Activated naive CD4-positive, alpha-beta T cell treated with anti-CD3 and anti-CD28 coated beads, Interleukin-2, amount 10 ng/mL, durations not matched to agents 7 days and 5 days (primary cell): ENCODE results near the gene KIF5A.

Source experiments
- CTCF ChIA-PET: fragments of 350-600 bp; sonication (Branson Sonifier 250); formaldehyde crosslinking; loops from one replicate; lab custom pipeline; 2021; ENCODE audit warnings: antibody characterized with exemption; lab: Charles Lee
- DNase-seq: peaks from one replicate; pipeline ENCODE4 v3.0.0-alpha.2; 2020
- H3K27ac Mint-ChIP-seq: one replicate; pipeline ENCODE4 v1.8.0; 2021; ENCODE audit warnings: mild to moderate bottlenecking, moderate library complexity, mixed read lengths
- H3K27me3 Mint-ChIP-seq: one replicate; pipeline ENCODE4 v1.8.0; 2021; ENCODE audit warnings: mild to moderate bottlenecking, mixed read lengths
- H3K36me3 Mint-ChIP-seq: one replicate; pipeline ENCODE4 v1.8.0; 2021; ENCODE audit warnings: mixed read lengths
- H3K4me1 Mint-ChIP-seq: one replicate; pipeline ENCODE4 v1.8.0; 2021; ENCODE audit warnings: mixed read lengths
- H3K4me3 Mint-ChIP-seq: one replicate; pipeline ENCODE4 v1.8.0; 2021; ENCODE audit warnings: mild to moderate bottlenecking, moderate library complexity, mixed read lengths
- H3K9me3 Mint-ChIP-seq: one replicate; pipeline ENCODE4 v1.8.0; 2021; ENCODE audit warnings: mixed read lengths

The KIF5A gene

GRCh38 chr12:57593187-57593586, 43.3 kb downstream of the KIF5A start:
- Mint-ChIP-seq H3K36me3 (peaks cover 25% of the 10 kb centered on the region), H3K9me3 (no peaks in the 10 kb centered on the region), H3K27ac (no peak overlapping the region), H3K4me3 (no peak overlapping the region), H3K27me3 (no peaks in the 10 kb centered on the region), H3K4me1 (peaks cover 25% of the 10 kb centered on the region)
- CTCF ChIA-PET, result interaction anchor here (0.9 to 4.8 kb wide), 5 partner anchors 10 to 134 kb away, joined by 4 to 26 read pairs (median 5); partner anchors contain the start of genes B4GALNT1 and GLI1
- DNase-seq, result no peak

GRCh38 chr12:57600395-57600794, 50.6 kb downstream of the KIF5A start:
- no peak for DNase-seq
- H3K4me1 Mint-ChIP-seq, result peaks cover 17% of the 10 kb centered on the region
- H3K9me3 Mint-ChIP-seq, result no peaks in the 10 kb centered on the region
- peaks cover 48% of the 10 kb centered on the region for H3K36me3 Mint-ChIP-seq
- H3K27me3 Mint-ChIP-seq, result peaks cover 5% of the 10 kb centered on the region
- H3K4me3 Mint-ChIP-seq, result no peak overlapping the region
- CTCF ChIA-PET, result interaction anchor here (0.6 to 1.9 kb wide), 3 partner anchors 16 to 137 kb away, joined by 3 to 12 read pairs (median 3); no protein-coding TSS in a partner anchor
- no peak overlapping the region for H3K27ac Mint-ChIP-seq

- no peak overlapping the region for H3K27ac Mint-ChIP-seq
- H3K9me3 Mint-ChIP-seq, result no peaks in the 10 kb centered on the region
- peaks cover 22% of the 10 kb centered on the region for H3K4me1 Mint-ChIP-seq
- H3K4me3 Mint-ChIP-seq, result no peak overlapping the region
- DNase-seq, result no peak
- CTCF ChIA-PET, result no interaction called here
- H3K36me3 Mint-ChIP-seq, result peaks cover 37% of the 10 kb centered on the region
- peaks cover 14% of the 10 kb centered on the region for H3K27me3 Mint-ChIP-seq
Measured at GRCh38 chr12:57602544-57602943, 52.7 kb downstream of the KIF5A start.

GRCh38 chr12:57603324-57603723, 53.5 kb downstream of the KIF5A start:
- Mint-ChIP-seq H3K4me3 (no peak overlapping the region), H3K4me1 (peaks cover 22% of the 10 kb centered on the region), H3K27me3 (peaks cover 14% of the 10 kb centered on the region), H3K27ac (no peak overlapping the region), H3K36me3 (peaks cover 33% of the 10 kb centered on the region), H3K9me3 (no peaks in the 10 kb centered on the region)
- CTCF ChIA-PET, result no interaction called here
- no peak for DNase-seq

- H3K9me3 Mint-ChIP-seq, result no peaks in the 10 kb centered on the region
- no peak for DNase-seq
- H3K36me3 Mint-ChIP-seq, result peaks cover 31% of the 10 kb centered on the region
Measured at GRCh38 chr12:57603815-57604453, 54.1 kb downstream of the KIF5A start.

GRCh38 chr12:57604454-57604991, 54.7 kb downstream of the KIF5A start, which contains the start of gene DTX3:
Gene DTX3, plus strand, starts transcription at chr12:57604824. Its CDS starts 1,694 bp downstream, at chr12:57606518.
- peaks cover 22% of the 10 kb centered on the region for H3K4me1 Mint-ChIP-seq
- peak; percentile 65 for DNase-seq
- peak within 1 kb of the TSS; percentile 77 for H3K4me3 Mint-ChIP-seq
- CTCF ChIA-PET, result interaction anchor here (1.5 kb wide), 1 partner anchor 21 kb away, joined by 6 read pairs; no protein-coding TSS in a partner anchor
- peak within 1 kb of the TSS; percentile 79 for H3K27ac Mint-ChIP-seq
- peaks cover 26% of the 10 kb centered on the region for H3K27me3 Mint-ChIP-seq
- peaks cover 26% of the 10 kb centered on the region for H3K36me3 Mint-ChIP-seq
- H3K9me3 Mint-ChIP-seq, result no peaks in the 10 kb centered on the region

More at GRCh38 chr12:57603815-57604453, 54.1 kb downstream of the KIF5A start:
- Mint-ChIP-seq H3K27ac (peak overlapping the region; percentile 43), H3K4me3 (peak overlapping the region; percentile 77), H3K4me1 (peaks cover 22% of the 10 kb centered on the region), H3K27me3 (peaks cover 20% of the 10 kb centered on the region)
- CTCF ChIA-PET, result no interaction called here

- H3K9me3 Mint-ChIP-seq, result no peaks in the 10 kb centered on the region
- H3K4me3 Mint-ChIP-seq, result peak overlapping the region; percentile 77
- peaks cover 20% of the 10 kb centered on the region for H3K36me3 Mint-ChIP-seq
- no peak for DNase-seq
- peaks cover 22% of the 10 kb centered on the region for H3K4me1 Mint-ChIP-seq
- peak overlapping the region; percentile 79 for H3K27ac Mint-ChIP-seq
- H3K27me3 Mint-ChIP-seq, result peaks cover 33% of the 10 kb centered on the region
- CTCF ChIA-PET, result interaction anchor here (1.5 to 1.9 kb wide), 2 partner anchors 21 to 28 kb away, joined by 6 to 7 read pairs; partner anchors contain the start of gene B4GALNT1
Measured at GRCh38 chr12:57604992-57605810, 55.4 kb downstream of the KIF5A start.

GRCh38 chr12:57605811-57606311, 56.0 kb downstream of the KIF5A start:
- Mint-ChIP-seq H3K36me3 (peaks cover 19% of the 10 kb centered on the region), H3K4me3 (peak overlapping the region; percentile 77)

GRCh38 chr12:57606399-57606798, 56.6 kb downstream of the KIF5A start:
- Mint-ChIP-seq H3K4me1 (peaks cover 30% of the 10 kb centered on the region), H3K36me3 (peaks cover 13% of the 10 kb centered on the region), H3K4me3 (no peak overlapping the region), H3K27ac (no peak overlapping the region), H3K9me3 (no peaks in the 10 kb centered on the region), H3K27me3 (peaks cover 45% of the 10 kb centered on the region)
- CTCF ChIA-PET, result interaction anchor here (1.9 to 2.4 kb wide), 2 partner anchors 16 to 27 kb away, joined by 5 to 7 read pairs; partner anchors contain the start of gene B4GALNT1
- DNase-seq, result no peak

More at GRCh38 chr12:57605811-57606311, 56.0 kb downstream of the KIF5A start:
- H3K4me1 Mint-ChIP-seq, result peaks cover 29% of the 10 kb centered on the region
- no peak overlapping the region for H3K27ac Mint-ChIP-seq
- H3K9me3 Mint-ChIP-seq, result no peaks in the 10 kb centered on the region
- H3K27me3 Mint-ChIP-seq, result peaks cover 40% of the 10 kb centered on the region
- DNase-seq, result no peak
- CTCF ChIA-PET, result interaction anchor here (1.5 to 2.4 kb wide), 3 partner anchors 17 to 27 kb away, joined by 5 to 7 read pairs (median 6); partner anchors contain the start of gene B4GALNT1

- CTCF ChIA-PET, result interaction anchor here (1.9 to 2.6 kb wide), 3 partner anchors 14 to 26 kb away, joined by 5 to 7 read pairs (median 6); partner anchors contain the start of gene B4GALNT1
- no peak overlapping the region for H3K27ac Mint-ChIP-seq
- peaks cover 9% of the 10 kb centered on the region for H3K36me3 Mint-ChIP-seq
Measured at GRCh38 chr12:57606821-57607220, 57.0 kb downstream of the KIF5A start.

GRCh38 chr12:57607958-57608663, 58.3 kb downstream of the KIF5A start:
- CTCF ChIA-PET, result interaction anchor here (1.1 to 2.6 kb wide), 4 partner anchors 12 to 38 kb away, joined by 3 to 9 read pairs (median 6); no protein-coding TSS in a partner anchor
- peaks cover 33% of the 10 kb centered on the region for H3K4me1 Mint-ChIP-seq
- H3K36me3 Mint-ChIP-seq, result peaks cover 2% of the 10 kb centered on the region
- H3K27ac Mint-ChIP-seq, result no peak overlapping the region
- H3K27me3 Mint-ChIP-seq, result peaks cover 62% of the 10 kb centered on the region
- H3K4me3 Mint-ChIP-seq, result no peak overlapping the region
- no peaks in the 10 kb centered on the region for H3K9me3 Mint-ChIP-seq
- DNase-seq, result no peak

More at GRCh38 chr12:57606821-57607220, 57.0 kb downstream of the KIF5A start:
- Mint-ChIP-seq H3K4me1 (peaks cover 30% of the 10 kb centered on the region), H3K4me3 (no peak overlapping the region), H3K9me3 (no peaks in the 10 kb centered on the region), H3K27me3 (peaks cover 49% of the 10 kb centered on the region)
- no peak for DNase-seq

GRCh38 chr12:57609101-57609780, 59.4 kb downstream of the KIF5A start:
- H3K27me3 Mint-ChIP-seq, result peaks cover 73% of the 10 kb centered on the region
- CTCF ChIA-PET, result interaction anchor here (1.1 to 2.6 kb wide), 4 partner anchors 11 to 39 kb away, joined by 3 to 9 read pairs (median 6); no protein-coding TSS in a partner anchor
- H3K36me3 Mint-ChIP-seq, result peaks cover 2% of the 10 kb centered on the region
- peaks cover 24% of the 10 kb centered on the region for H3K4me1 Mint-ChIP-seq
- no peak overlapping the region for H3K27ac Mint-ChIP-seq
- no peaks in the 10 kb centered on the region for H3K9me3 Mint-ChIP-seq
- no peak overlapping the region for H3K4me3 Mint-ChIP-seq
- DNase-seq, result no peak
